GM20431 (cell line): ENCODE results near the gene AMDHD1.

ENCODE experiments used
- in situ Hi-C: fragments of 300-500 bp; cut with MseI, MboI; formaldehyde crosslinking; loops from one replicate; pipeline ENCODE4 v1.15.0; 2020; ENCODE audit warnings: low sequenced_read_pairs; ENCODE audit not compliant: unreplicated experiment

Gene AMDHD1

GRCh38 chr12:95990136-95990535, 47.0 kb downstream of the AMDHD1 start:
- in situ Hi-C loops, result no loop called here

- in situ Hi-C loops, result no loop called here
These were observed 50.8 kb downstream of the AMDHD1 start for GRCh38 chr12:95993907-95994306.

- in situ Hi-C loops, result no loop called here
These were observed 51.3 kb downstream of the AMDHD1 start for GRCh38 chr12:95994476-95994875.

- in situ Hi-C loops, result no loop called here
These were observed 52.3 kb downstream of the AMDHD1 start for GRCh38 chr12:95995238-95996031.

GRCh38 chr12:95996034-95996658, 53.0 kb downstream of the AMDHD1 start, which contains the start of gene HAL:
Gene HAL (minus strand): TSS chr12:95996344. CDS start chr12:95995910, 434 bp downstream.
- in situ Hi-C loops, result no loop called here

- in situ Hi-C loops, result no loop called here
These were observed 54.1 kb downstream of the AMDHD1 start for GRCh38 chr12:95997276-95997675.

- in situ Hi-C loops, result no loop called here
These were observed 54.9 kb downstream of the AMDHD1 start for GRCh38 chr12:95997911-95998510.

GRCh38 chr12:95998611-95999286, 55.6 kb downstream of the AMDHD1 start:
- in situ Hi-C loops, result no loop called here

- in situ Hi-C loops, result no loop called here
These were observed 56.4 kb downstream of the AMDHD1 start for GRCh38 chr12:95999484-95999883.

- in situ Hi-C loops, result no loop called here
These were observed 57.7 kb downstream of the AMDHD1 start for GRCh38 chr12:96000858-96001257.

GRCh38 chr12:96006727-96007126, 63.6 kb downstream of the AMDHD1 start:
- in situ Hi-C loops, result no loop called here

GRCh38 chr12:96007729-96008128, 64.6 kb downstream of the AMDHD1 start:
- in situ Hi-C loops, result no loop called here

GRCh38 chr12:96014943-96015599, 71.9 kb downstream of the AMDHD1 start:
- in situ Hi-C loops, result no loop called here

GRCh38 chr12:96015672-96016071, 72.5 kb downstream of the AMDHD1 start:
- in situ Hi-C loops, result no loop called here
